CD8-positive, alpha-beta memory T cell (primary cell): ENCODE results near the gene OPCML. TPM values are rescaled to one million over a fixed set of nuclear protein-coding genes. Genes with fewer than 3 reads are reported as not detected.

Experiments used
- CTCF ChIA-PET: fragments of 350-600 bp; sonication (Branson Sonifier 250); formaldehyde crosslinking; loops from one replicate; lab custom pipeline; 2021; ENCODE audit warnings: antibody characterized with exemption; lab: Charles Lee
- POLR2A ChIA-PET: fragments of 350-600 bp; sonication (Branson Sonifier 250); formaldehyde crosslinking; loops from one replicate; lab custom pipeline; 2021; ENCODE audit warnings: antibody characterized with exemption; lab: Charles Lee
- DNase-seq, 5 donors: peaks; one replicate each; pipeline versions ENCODE4 v3.0.0 to v3.0.0-alpha.2; 2020 to 2022; ENCODE audit warnings: mixed read lengths in 1 of 5
- H3K27ac ChIP-seq: one replicate; pipeline ENCODE4 v1.7.0; 2013; ENCODE audit warnings: low read depth, mild to moderate bottlenecking, low read length, moderate library complexity
- H3K27me3 ChIP-seq: 2 replicates; pipeline ENCODE4 v1.7.0; 2013; ENCODE audit warnings: low read length, mild to moderate bottlenecking; ENCODE audit not compliant: insufficient read depth, poor library complexity, severe bottlenecking
- H3K36me3 ChIP-seq: 2 replicates; pipeline ENCODE4 v1.7.0; 2013; ENCODE audit warnings: mild to moderate bottlenecking, low read length, moderate library complexity; ENCODE audit not compliant: insufficient read depth
- H3K4me1 ChIP-seq: 2 replicates; pipeline ENCODE4 v1.7.0; 2013; ENCODE audit warnings: mild to moderate bottlenecking, low read length, moderate library complexity; ENCODE audit not compliant: insufficient read depth
- H3K4me3 ChIP-seq: 2 replicates; pipeline ENCODE4 v1.7.0; 2013; ENCODE audit warnings: mild to moderate bottlenecking, low read length
- H3K9me3 ChIP-seq: 2 replicates; pipeline ENCODE4 v1.7.0; 2013; ENCODE audit warnings: mild to moderate bottlenecking, low read length
- H3K27ac Mint-ChIP-seq, 8 donors: one replicate each; pipeline ENCODE4 v1.8.0; 2020 to 2021; ENCODE audit warnings: mixed read lengths in 8 of 8, mild to moderate bottlenecking in 6 of 8, inconsistent platforms in 3 of 8, moderate library complexity in 3 of 8
- H3K27me3 Mint-ChIP-seq, 2 donors: one replicate each; pipeline ENCODE4 v1.8.0; 2020 to 2021; ENCODE audit warnings: mixed read lengths in 2 of 2, mild to moderate bottlenecking in 1 of 2, moderate library complexity in 1 of 2
- H3K36me3 Mint-ChIP-seq, 3 donors: one replicate each; pipeline ENCODE4 v1.8.0; 2020 to 2021; ENCODE audit warnings: mixed read lengths in 3 of 3, inconsistent platforms in 1 of 3, mild to moderate bottlenecking in 1 of 3
- H3K4me1 Mint-ChIP-seq, 3 donors: one replicate each; pipeline ENCODE4 v1.8.0; 2020 to 2021; ENCODE audit warnings: mixed read lengths in 3 of 3, inconsistent platforms in 1 of 3, mild to moderate bottlenecking in 1 of 3
- H3K4me3 Mint-ChIP-seq, 7 donors: one replicate each; pipeline ENCODE4 v1.8.0; 2020 to 2021; ENCODE audit warnings: mixed read lengths in 7 of 7, mild to moderate bottlenecking in 6 of 7, moderate library complexity in 4 of 7, inconsistent platforms in 2 of 7
- H3K9me3 Mint-ChIP-seq, 5 donors: one replicate each; pipeline ENCODE4 v1.8.0; 2020 to 2022; ENCODE audit warnings: mixed read lengths in 5 of 5, mild to moderate bottlenecking in 3 of 5, moderate library complexity in 2 of 5, inconsistent platforms in 1 of 5
- polyA plus RNA-seq: library from polyadenylated mRNA; unstranded; fragments of 300-500 nt; fragmentation: Illumina TruSeq; gene quantifications from one replicate; pipeline ENCODE4 v1.2.3, GENCODE V29; 2021
- total RNA-seq, 2 experiments: library from RNA; stranded (reverse); gene quantifications; one replicate each; pipeline ENCODE4 v1.2.3, GENCODE V29; 2021

Gene OPCML
- total and polyA plus RNA-seq, 3 experiments from 2014 or later, result not detected

DNA sequence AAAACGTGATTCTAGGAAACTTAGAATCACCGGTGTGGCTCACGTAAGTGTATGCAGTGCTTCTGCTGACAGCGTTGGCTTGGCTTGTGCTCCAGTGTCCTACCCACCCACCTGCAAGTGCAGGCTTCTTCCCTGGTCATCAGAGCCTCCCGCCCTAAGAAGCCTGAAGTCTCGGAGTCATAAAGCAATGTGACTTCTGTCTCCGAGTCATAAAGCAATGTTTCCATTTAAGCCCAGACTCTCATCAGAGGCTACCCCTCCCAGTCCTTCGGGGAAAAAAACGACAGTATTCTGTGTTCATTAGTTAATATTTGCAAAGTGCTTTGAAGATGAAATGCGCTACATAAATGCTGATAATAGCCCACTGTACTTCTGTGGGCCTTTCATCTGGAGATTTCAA lies 293.8 kb downstream of the OPCML start:
- H3K4me1 ChIP-seq, result no peaks in the 10 kb centered on the region
- no peak overlapping the region for H3K4me3 ChIP-seq
- DNase-seq, result no peak
- Mint-ChIP-seq H3K9me3 (peaks cover 0 to 9% (median 3%) of the 10 kb centered on the region in 5 donors), H3K27me3 (peaks cover 0 to 4% of the 10 kb centered on the region in 2 donors), H3K4me1 (no peaks in the 10 kb centered on the region), H3K4me3 (no peak overlapping the region), H3K27ac (no peak overlapping the region), H3K36me3 (no peaks in the 10 kb centered on the region)
- H3K9me3 ChIP-seq, result no peaks in the 10 kb centered on the region
- H3K36me3 ChIP-seq, result no peaks in the 10 kb centered on the region
- H3K27me3 ChIP-seq, result no peaks in the 10 kb centered on the region
- H3K27ac ChIP-seq, result no peak overlapping the region
- POLR2A ChIA-PET, result no interaction called here
- CTCF ChIA-PET, result no interaction called here

DNA sequence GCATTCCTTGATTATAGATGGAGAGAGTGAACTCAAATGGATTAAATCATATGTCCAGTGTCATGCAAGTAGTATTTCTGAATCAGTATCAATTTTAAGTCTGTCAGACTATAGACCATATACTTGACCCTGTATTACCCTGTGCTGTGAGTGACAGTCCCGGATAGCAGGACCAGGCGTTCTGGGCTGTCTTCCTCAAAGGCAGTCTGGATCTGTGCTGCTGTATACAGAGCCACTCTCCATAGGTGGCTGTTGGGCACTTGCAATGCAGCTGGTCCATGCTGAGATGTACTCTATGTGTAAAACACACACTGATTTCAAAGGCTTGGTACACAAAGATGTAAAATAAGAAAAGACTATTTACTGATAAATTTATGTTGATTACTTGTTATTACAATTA lies 294.3 kb downstream of the OPCML start:
- Mint-ChIP-seq H3K9me3 (peaks cover 0 to 9% (median 4%) of the 10 kb centered on the region in 5 donors), H3K27me3 (peaks cover 0 to 4% of the 10 kb centered on the region in 2 donors), H3K4me3 (no peak overlapping the region), H3K27ac (no peak overlapping the region), H3K36me3 (no peaks in the 10 kb centered on the region), H3K4me1 (no peaks in the 10 kb centered on the region)
- Histone ChIP-seq H3K4me1 (no peaks in the 10 kb centered on the region), H3K4me3 (no peak overlapping the region), H3K27ac (no peak overlapping the region), H3K36me3 (no peaks in the 10 kb centered on the region), H3K27me3 (no peaks in the 10 kb centered on the region), H3K9me3 (no peaks in the 10 kb centered on the region)
- no peak for DNase-seq
- CTCF ChIA-PET, result no interaction called here
- POLR2A ChIA-PET, result no interaction called here

GRCh38 chr11:133235381-133235780 lies 296.9 kb downstream of the OPCML start:
- no peak for DNase-seq
- POLR2A ChIA-PET, result no interaction called here
- Mint-ChIP-seq H3K9me3 (peaks cover 0 to 11% (median 3%) of the 10 kb centered on the region in 5 donors), H3K27me3 (no peaks in the 10 kb centered on the region), H3K36me3 (no peaks in the 10 kb centered on the region), H3K27ac (no peak overlapping the region), H3K4me3 (no peak overlapping the region), H3K4me1 (no peaks in the 10 kb centered on the region)
- no peaks in the 10 kb centered on the region for H3K4me1 ChIP-seq
- H3K27me3 ChIP-seq, result no peaks in the 10 kb centered on the region
- CTCF ChIA-PET, result no interaction called here
- no peak overlapping the region for H3K4me3 ChIP-seq
- no peaks in the 10 kb centered on the region for H3K36me3 ChIP-seq
- H3K9me3 ChIP-seq, result no peaks in the 10 kb centered on the region
- H3K27ac ChIP-seq, result no peak overlapping the region

GRCh38 chr11:133234883-133235282 lies 297.4 kb downstream of the OPCML start:
- Mint-ChIP-seq H3K27me3 (no peaks in the 10 kb centered on the region), H3K4me1 (no peaks in the 10 kb centered on the region), H3K36me3 (no peaks in the 10 kb centered on the region), H3K27ac (no peak overlapping the region), H3K9me3 (peaks cover 0 to 11% (median 3%) of the 10 kb centered on the region in 5 donors), H3K4me3 (no peak overlapping the region)
- ChIA-PET POLR2A (no interaction called here), CTCF (no interaction called here)
- DNase-seq, result no peak
- H3K4me3 ChIP-seq, result no peak overlapping the region
- H3K9me3 ChIP-seq, result no peaks in the 10 kb centered on the region
- no peaks in the 10 kb centered on the region for H3K27me3 ChIP-seq
- H3K27ac ChIP-seq, result no peak overlapping the region
- no peaks in the 10 kb centered on the region for H3K36me3 ChIP-seq
- H3K4me1 ChIP-seq, result no peaks in the 10 kb centered on the region

DNA sequence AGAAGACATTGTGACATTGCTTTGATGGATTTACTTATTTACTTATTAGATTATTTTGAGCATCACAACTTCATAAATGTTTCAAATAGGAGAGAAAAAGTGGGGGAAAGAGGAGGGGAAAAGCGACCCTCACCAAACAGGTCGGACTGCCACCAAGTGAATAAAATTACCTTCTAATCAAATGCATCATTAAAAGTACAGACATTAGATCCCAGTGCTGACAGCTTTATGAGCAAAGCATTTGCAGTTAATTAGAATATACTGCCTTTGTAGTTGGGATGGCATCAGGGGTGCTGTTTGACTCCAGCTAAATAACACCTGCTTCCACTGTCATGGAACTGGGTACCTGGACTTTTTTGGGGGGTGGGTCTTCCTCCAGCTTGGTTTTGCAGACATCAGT lies 299.6 kb downstream of the OPCML start:
- peaks cover 0 to 11% (median 3%) of the 10 kb centered on the region in 5 donors for H3K9me3 Mint-ChIP-seq
- ChIA-PET CTCF (no interaction called here), POLR2A (no interaction called here)
- Histone ChIP-seq H3K9me3 (no peaks in the 10 kb centered on the region), H3K36me3 (no peaks in the 10 kb centered on the region), H3K4me3 (no peak overlapping the region), H3K4me1 (no peaks in the 10 kb centered on the region), H3K27me3 (no peaks in the 10 kb centered on the region), H3K27ac (no peak overlapping the region)
- no peak overlapping the region for H3K27ac Mint-ChIP-seq
- no peaks in the 10 kb centered on the region for H3K36me3 Mint-ChIP-seq
- no peak overlapping the region for H3K4me3 Mint-ChIP-seq
- no peak for DNase-seq
- no peaks in the 10 kb centered on the region for H3K27me3 Mint-ChIP-seq
- H3K4me1 Mint-ChIP-seq, result no peaks in the 10 kb centered on the region

DNA sequence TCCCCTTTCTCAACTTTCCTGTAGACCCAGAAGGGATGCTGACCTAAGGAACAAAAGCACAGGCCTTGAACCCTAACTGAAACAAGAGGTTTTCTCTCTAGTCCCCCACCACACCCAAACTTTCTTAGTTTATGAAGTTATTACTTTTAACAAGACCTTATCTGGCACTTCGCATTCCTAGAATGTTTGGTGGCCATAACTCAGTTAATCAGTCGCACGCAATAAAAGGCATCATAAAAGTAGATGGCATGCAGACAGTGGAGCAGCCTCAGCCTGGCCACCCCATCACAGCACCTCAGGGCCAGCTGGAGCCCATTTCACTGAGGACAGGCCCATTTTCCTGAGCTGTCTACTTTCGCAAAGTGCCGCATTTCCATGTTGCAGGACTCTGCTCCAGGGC lies 301.9 kb downstream of the OPCML start:
- Histone ChIP-seq H3K36me3 (no peaks in the 10 kb centered on the region), H3K27me3 (no peaks in the 10 kb centered on the region), H3K27ac (no peak overlapping the region), H3K4me1 (no peaks in the 10 kb centered on the region), H3K4me3 (no peak overlapping the region), H3K9me3 (no peaks in the 10 kb centered on the region)
- Mint-ChIP-seq H3K9me3 (peaks cover 0 to 15% (median 3%) of the 10 kb centered on the region in 5 donors), H3K4me3 (no peak overlapping the region), H3K27me3 (no peaks in the 10 kb centered on the region), H3K27ac (no peak overlapping the region), H3K4me1 (no peaks in the 10 kb centered on the region), H3K36me3 (no peaks in the 10 kb centered on the region)
- ChIA-PET POLR2A (no interaction called here), CTCF (no interaction called here)
- no peak for DNase-seq

- no peaks in the 10 kb centered on the region for H3K36me3 Mint-ChIP-seq
- H3K27me3 ChIP-seq, result no peaks in the 10 kb centered on the region
- ChIA-PET POLR2A (no interaction called here), CTCF (no interaction called here)
- H3K36me3 ChIP-seq, result no peaks in the 10 kb centered on the region
- H3K27me3 Mint-ChIP-seq, result no peaks in the 10 kb centered on the region
- no peaks in the 10 kb centered on the region for H3K9me3 ChIP-seq
- no peak overlapping the region for H3K4me3 ChIP-seq
- H3K4me1 Mint-ChIP-seq, result no peaks in the 10 kb centered on the region
- peak overlapping the region in 1 of 8 donors; percentile 13 for H3K27ac Mint-ChIP-seq
- DNase-seq, result no peak
- peaks cover 0 to 15% (median 3%) of the 10 kb centered on the region in 5 donors for H3K9me3 Mint-ChIP-seq
- no peaks in the 10 kb centered on the region for H3K4me1 ChIP-seq
- no peak overlapping the region for H3K4me3 Mint-ChIP-seq
- H3K27ac ChIP-seq, result no peak overlapping the region
Observed at GRCh38 chr11:133228471-133229329, 303.6 kb downstream of the OPCML start.

GRCh38 chr11:133227632-133228111 lies 304.6 kb downstream of the OPCML start:
- Histone ChIP-seq H3K9me3 (no peaks in the 10 kb centered on the region), H3K4me3 (no peak overlapping the region), H3K36me3 (no peaks in the 10 kb centered on the region), H3K4me1 (no peaks in the 10 kb centered on the region), H3K27ac (no peak overlapping the region), H3K27me3 (no peaks in the 10 kb centered on the region)
- Mint-ChIP-seq H3K9me3 (peaks cover 0 to 13% (median 2%) of the 10 kb centered on the region in 5 donors), H3K27me3 (no peaks in the 10 kb centered on the region), H3K36me3 (no peaks in the 10 kb centered on the region), H3K27ac (no peak overlapping the region), H3K4me1 (no peaks in the 10 kb centered on the region), H3K4me3 (no peak overlapping the region)
- ChIA-PET CTCF (no interaction called here), POLR2A (no interaction called here)
- DNase-seq, result no peak
